H1 (cell line): Measurements from ENCODE around the gene ZDHHC11. TPM values are rescaled to one million over a fixed set of nuclear protein-coding genes. Genes with fewer than 3 reads are reported as not detected.

ENCODE experiments used
- CTCF ChIA-PET: fragments of 300-600 bp; sonication (Branson Sonifier 250); formaldehyde crosslinking; loops from one replicate; lab custom pipeline; 2021; ENCODE audit not compliant: partially characterized antibody; lab: Charles Lee
- POLR2A ChIA-PET: fragments of 300-600 bp; sonication (Branson Sonifier 250); formaldehyde crosslinking; loops from one replicate; lab custom pipeline; 2021; ENCODE audit warnings: inconsistent platforms; ENCODE audit not compliant: partially characterized antibody; lab: Charles Lee
- DNase-seq, 2 experiments: peaks; one replicate each; pipeline versions ENCODE4 v3.0.0 to v3.0.0-alpha.2; 2010 to 2022; ENCODE audit warnings: low spot score in 2 of 2, low read depth in 1 of 2, mixed read lengths in 1 of 2
- FAIRE-seq: peaks from 2 replicates; lab custom pipeline; 2011; peaks lifted over from hg19 to GRCh38; lab: Jason Lieb, UNC
- H2AFZ ChIP-seq: 2 replicates; pipeline ENCODE4 v1.8.1; 2012; ENCODE audit warnings: low read length, inconsistent platforms
- H2AK5ac ChIP-seq: 2 replicates; pipeline ENCODE4 v1.6.1; 2013; ENCODE audit warnings: low read depth, low read length
- H2BK120ac ChIP-seq: replicated peaks from 2 replicates; pipeline ENCODE3; 2013; ENCODE audit warnings: low read depth, low read length, inconsistent platforms
- H2BK12ac ChIP-seq: 2 replicates; pipeline ENCODE4 v1.6.1; 2013; ENCODE audit warnings: low read depth, low read length
- H2BK15ac ChIP-seq: 2 replicates; pipeline ENCODE4 v1.6.1; 2013; ENCODE audit warnings: low read length
- H2BK20ac ChIP-seq: 2 replicates; pipeline ENCODE4 v1.6.1; 2013; ENCODE audit warnings: low read length
- H2BK5ac ChIP-seq: 2 replicates; pipeline ENCODE4 v1.6.1; 2013; ENCODE audit warnings: low read depth, low read length
- H3K14ac ChIP-seq: 2 replicates; pipeline ENCODE4 v1.6.1; 2013; ENCODE audit warnings: inconsistent platforms; ENCODE audit not compliant: insufficient read length
- H3K18ac ChIP-seq: 2 replicates; pipeline ENCODE4 v1.6.1; 2013; ENCODE audit warnings: low read length; ENCODE audit errors: extremely low read depth
- H3K23ac ChIP-seq: 2 replicates; pipeline ENCODE4 v1.6.1; 2013; ENCODE audit warnings: inconsistent platforms; ENCODE audit not compliant: insufficient read length
- H3K23me2 ChIP-seq: 2 replicates; pipeline ENCODE4 v1.6.1; 2013; ENCODE audit warnings: low read depth, low read length
- H3K27ac ChIP-seq: 2 replicates; pipeline ENCODE4 v1.6.1; 2011; ENCODE audit warnings: low read depth, low read length, inconsistent platforms
- H3K27me3 ChIP-seq, 4 experiments: replicated peaks in 1 of 4; 1 replicate in 1 of 4; 2 replicates in 3 of 4; pipeline versions ENCODE4 v1.6.1 to v1.8.1; 2011 to 2013; ENCODE audit warnings: low read length in 3 of 4, mild to moderate bottlenecking in 3 of 4, inconsistent platforms in 2 of 4, mixed read lengths in 2 of 4, moderate library complexity in 1 of 4; ENCODE audit not compliant: control insufficient read depth in 3 of 4, insufficient read depth in 3 of 4; ENCODE audit errors: extremely low read depth in 1 of 4
- H3K36me3 ChIP-seq, 4 experiments: 2 replicates each; pipeline versions ENCODE4 v1.6.1 to v1.8.1; 2011 to 2013; ENCODE audit warnings: mild to moderate bottlenecking in 4 of 4, low read length in 3 of 4, moderate library complexity in 2 of 4, control low read depth in 1 of 4, inconsistent platforms in 1 of 4; ENCODE audit not compliant: insufficient read depth in 4 of 4, control insufficient read depth in 2 of 4
- H3K4ac ChIP-seq: replicated peaks from 2 replicates; pipeline ENCODE3; 2013; ENCODE audit warnings: low read length, low read depth, mixed read lengths, inconsistent platforms; ENCODE audit not compliant: insufficient read length
- H3K4me1 ChIP-seq, 4 experiments: replicated peaks in 1 of 4; 1 replicate in 1 of 4; 2 replicates in 3 of 4; pipeline versions ENCODE4 v1.6.1 to v1.8.1; 2011 to 2013; ENCODE audit warnings: low read length in 3 of 4, inconsistent platforms in 2 of 4, mixed read lengths in 1 of 4; ENCODE audit not compliant: insufficient read depth in 4 of 4, control insufficient read depth in 3 of 4
- H3K4me2 ChIP-seq, 2 experiments: 2 replicates each; pipeline versions ENCODE4 v1.6.1 to v1.8.1; 2011 to 2013; ENCODE audit warnings: low read depth in 2 of 2, low read length in 2 of 2, control low read depth in 1 of 2, inconsistent platforms in 1 of 2, mild to moderate bottlenecking in 1 of 2; ENCODE audit not compliant: insufficient read depth in 1 of 2
- H3K4me3 ChIP-seq, 4 experiments: fragments of 200-600, 300-600 bp in 1 of 4; sonication (generic), shearing (Covaris generic), sonication (Bioruptor Twin) in 1 of 4; 2 replicates each; pipeline versions ENCODE4 v1.5.1 to v1.8.1; 2011 to 2016; ENCODE audit warnings: low read length in 4 of 4, low read depth in 3 of 4, control low read depth in 2 of 4, inconsistent platforms in 2 of 4, mild to moderate bottlenecking in 2 of 4, mixed read lengths in 1 of 4, moderate library complexity in 1 of 4; ENCODE audit not compliant: insufficient read depth in 2 of 4; ENCODE audit errors: extremely low read depth in 1 of 4
- H3K56ac ChIP-seq: replicated peaks from 2 replicates; pipeline ENCODE3; 2013; ENCODE audit warnings: low read depth, mild to moderate bottlenecking, mixed read lengths, low read length, inconsistent platforms; ENCODE audit not compliant: insufficient read length
- H3K79me1 ChIP-seq: 2 replicates; pipeline ENCODE4 v1.6.1; 2013; ENCODE audit warnings: low read depth, low read length, control low read depth
- H3K79me2 ChIP-seq, 2 experiments: 2 replicates each; pipeline versions ENCODE4 v1.6.1 to v1.8.1; 2012 to 2013; ENCODE audit warnings: low read length in 2 of 2, mild to moderate bottlenecking in 2 of 2, inconsistent platforms in 1 of 2; ENCODE audit not compliant: insufficient read depth in 2 of 2, control insufficient read depth in 1 of 2
- H3K9ac ChIP-seq, 4 experiments: replicated peaks in 1 of 4; 1 replicate in 1 of 4; 2 replicates in 3 of 4; pipeline versions ENCODE4 v1.6.1 to v1.8.1; 2011 to 2013; ENCODE audit warnings: low read depth in 3 of 4, low read length in 3 of 4, control low read depth in 2 of 4, mild to moderate bottlenecking in 2 of 4, moderate library complexity in 2 of 4, inconsistent platforms in 1 of 4; ENCODE audit errors: extremely low read depth in 1 of 4
- H3K9me3 ChIP-seq, 2 experiments: 2 replicates each; pipeline versions ENCODE4 v1.6.1 to v1.8.1; 2012 to 2013; ENCODE audit warnings: mild to moderate bottlenecking in 2 of 2, moderate library complexity in 2 of 2, control low read depth in 1 of 2, inconsistent platforms in 1 of 2, low read depth in 1 of 2, low read length in 1 of 2, mixed read lengths in 1 of 2; ENCODE audit not compliant: insufficient read depth in 2 of 2
- H4K20me1 ChIP-seq, 2 experiments: replicated peaks in 1 of 2; 2 replicates each; pipeline versions ENCODE3 to v1.8.1; 2011 to 2013; ENCODE audit warnings: inconsistent platforms in 2 of 2, low read length in 2 of 2, mild to moderate bottlenecking in 1 of 2; ENCODE audit not compliant: insufficient read depth in 2 of 2, control insufficient read depth in 1 of 2
- H4K5ac ChIP-seq: 2 replicates; pipeline ENCODE4 v1.6.1; 2013; ENCODE audit warnings: low read length, low read depth, mixed read lengths, inconsistent platforms; ENCODE audit not compliant: insufficient read length
- H4K8ac ChIP-seq: 2 replicates; pipeline ENCODE4 v1.8.0; 2013; ENCODE audit warnings: mild to moderate bottlenecking, moderate library complexity, low read length, inconsistent platforms; ENCODE audit not compliant: insufficient read depth; ENCODE audit errors: extremely low read depth
- H4K91ac ChIP-seq: replicated peaks from 2 replicates; pipeline ENCODE3; 2013; ENCODE audit warnings: low read length, mixed read lengths, inconsistent platforms; ENCODE audit not compliant: insufficient read length
- FOSL1 ChIP-seq: IDR thresholded peaks from 2 replicates; pipeline ENCODE4 v1.6.1; 2011; ENCODE audit warnings: mild to moderate bottlenecking, low read depth, low read length, moderate library complexity; ENCODE audit not compliant: insufficient read depth
- KDM4A ChIP-seq: IDR thresholded peaks from one replicate; pipeline ENCODE4 v1.7.1; 2012; ENCODE audit warnings: low read depth, mild to moderate bottlenecking, moderate library complexity, low read length, inconsistent platforms; ENCODE audit not compliant: severe bottlenecking
- NANOG ChIP-seq: IDR thresholded peaks from 2 replicates; pipeline ENCODE4 v1.6.1; 2011; ENCODE audit warnings: low read length, low read depth, mild to moderate bottlenecking, inconsistent platforms; ENCODE audit not compliant: insufficient read depth, poor library complexity, severe bottlenecking
- POLR2A ChIP-seq, 2 experiments: IDR thresholded peaks; 1 replicate in 1 of 2; 2 replicates in 1 of 2; pipeline ENCODE4 v1.6.1; 2011; ENCODE audit warnings: low read depth in 2 of 2, low read length in 2 of 2, mild to moderate bottlenecking in 2 of 2; ENCODE audit errors: control extremely low read depth in 1 of 2
- RBBP5 ChIP-seq: IDR thresholded peaks from 2 replicates; pipeline ENCODE4 v1.7.1; 2012; ENCODE audit warnings: low read depth, mild to moderate bottlenecking, inconsistent platforms, low read length, moderate library complexity, borderline replicate concordance
- RFX5 ChIP-seq: IDR thresholded peaks from 2 replicates; pipeline ENCODE4 v1.6.1; 2011; ENCODE audit warnings: low read depth, low read length, improper control_type of control experiment, borderline replicate concordance
- TAF1 ChIP-seq: IDR thresholded peaks from 2 replicates; pipeline ENCODE4 v1.6.1; 2011; ENCODE audit warnings: mild to moderate bottlenecking, low read depth, low read length
- YY1 ChIP-seq: IDR thresholded peaks from 2 replicates; pipeline ENCODE4 v1.6.1; 2011; ENCODE audit warnings: low read depth, mild to moderate bottlenecking, low read length
- WGBS, 2 experiments: shearing (Covaris generic) in 1 of 2; methylation state at CpG; one replicate each; pipeline versions ENCODE4 v1.1.6 to v1.1.7; 2013 to 2015; ENCODE audit warnings: low lambda C conversion rate in 2 of 2, mixed read lengths in 2 of 2, inconsistent platforms in 1 of 2, low coverage in 1 of 2, missing lambda C conversion rate in 1 of 2; ENCODE audit not compliant: insufficient replicate concordance in 2 of 2, insufficient coverage in 1 of 2, insufficient read length in 1 of 2; ENCODE audit errors: extremely low coverage in 1 of 2, missing lambda C conversion rate in 1 of 2; 5-methylcytosine and 5-hydroxymethylcytosine counted together
- polyA plus RNA-seq, 7 experiments: library from polyadenylated mRNA; depleted of rRNA in 3 of 7; stranded (reverse) in 5 of 7; unstranded in 2 of 7; fragments of >200 nt in 5 of 7; fragments of 200-250 nt in 2 of 7; gene quantifications; 1 replicate in 5 of 7; 2 replicates in 1 of 7; 4 replicates in 1 of 7; pipeline versions ENCODE4 v1.2.1 to v1.2.3, GENCODE V29; 2011 to 2013; ENCODE audit warnings: missing spikeins in 2 of 7, mixed read lengths in 2 of 7
- total RNA-seq: library from RNA; stranded (reverse); fragmentation: NEBNext Ultra II Directional; extraction: Animal tissue kit (Norgen Biotek cat#: 25700); gene quantifications from 2 replicates; pipeline ENCODE4 v1.2.1, GENCODE V29; 2021

Gene ZDHHC11
- total and polyA plus RNA-seq, 2 of the 8 experiments (the other 6 are each of a cell fraction or from before 2014, with no cell fraction given) = 4.7 to 16.6 TPM

GRCh38 chr5:852431-853401 is 1.9 kb upstream of the ZDHHC11 start:
- no peak overlapping the region for H4K91ac ChIP-seq
- DNase-seq (no peak), FAIRE-seq (no peak)
- no peaks in the 10 kb centered on the region for H3K9me3 ChIP-seq
- TF ChIP-seq RBBP5 = no peak
- TF ChIP-seq FOSL1 = no peak
- TF ChIP-seq NANOG = no peak
- TF ChIP-seq RFX5 = no peak
- TF ChIP-seq KDM4A = no peak
- TF ChIP-seq POLR2A (IDR thresholded peaks at IDR 0.05; ENCODE audit: control extremely low read depth in 1 of 2, low read depth in 2 of 2, low read length in 2 of 2) = no peak
- TF ChIP-seq YY1 = no peak
- TF ChIP-seq TAF1 = no peak
- H3K56ac ChIP-seq = no peak overlapping the region
- H3K4me2 ChIP-seq = no peak overlapping the region
- H2BK12ac ChIP-seq = no peak overlapping the region
- H2BK5ac ChIP-seq = no peak overlapping the region
- no peak overlapping the region for H3K4me3 ChIP-seq
- no peaks in the 10 kb centered on the region for H3K79me2 ChIP-seq
- ChIA-PET POLR2A (interaction anchor here (0.7 to 1.8 kb wide), 4 partner anchors 9 to 12 kb away, joined by 3 to 7 read pairs (median 4); no protein-coding TSS in a partner anchor), CTCF (no interaction called here)
- H3K23ac ChIP-seq = no peak overlapping the region
- H3K4ac ChIP-seq = no peak overlapping the region
- no peak overlapping the region for H3K14ac ChIP-seq
- no peak overlapping the region for H2AFZ ChIP-seq
- peaks cover 4% of the 10 kb centered on the region; the same call in 1 of the 2 replicates for H3K79me1 ChIP-seq
- peaks cover 0 to 3% (median 0%) of the 10 kb centered on the region in 4 experiments; a peak in 1 of 7 replicates for H3K4me1 ChIP-seq
- no peak overlapping the region for H4K5ac ChIP-seq
- peaks cover 0 to 12% of the 10 kb centered on the region in 2 experiments for H4K20me1 ChIP-seq
- H2BK120ac ChIP-seq = no peak overlapping the region
- no peaks in the 10 kb centered on the region for H3K27me3 ChIP-seq
- no peak overlapping the region for H2AK5ac ChIP-seq
- H2BK15ac ChIP-seq = no peak overlapping the region
- no peak overlapping the region for H3K27ac ChIP-seq
- H3K18ac ChIP-seq = no peak overlapping the region
- H3K9ac ChIP-seq = no peak overlapping the region
- H3K23me2 ChIP-seq = peaks cover 11% of the 10 kb centered on the region; the same call in 1 of the 2 replicates
- no peak overlapping the region for H2BK20ac ChIP-seq
- no peak overlapping the region for H4K8ac ChIP-seq
- WGBS, 2 experiments = 88% methylated on average over 43 of the region's 55 CpGs; no CpG with 5 or more reads in 1 of the 2 experiments
- peaks cover 0 to 5% (median 0%) of the 10 kb centered on the region in 4 experiments; a peak in 3 of 8 replicates for H3K36me3 ChIP-seq
